CD4-positive, alpha-beta T cell (primary cell): Measurements from ENCODE around the gene DNMT3A. TPM values are rescaled to one million over a fixed set of nuclear protein-coding genes. Genes with fewer than 3 reads are reported as not detected.

ENCODE experiments used
- ATAC-seq: fragments of 200-7000 bp; cut with Tn5 transposase; one replicate; pipeline ENCODE4 v1.10.0; 2022; ENCODE audit warnings: mild to moderate bottlenecking; ENCODE audit not compliant: poor library complexity
- CTCF ChIA-PET: fragments of 350-600 bp; sonication (Branson Sonifier 250); formaldehyde crosslinking; loops from one replicate; lab custom pipeline; 2021; ENCODE audit warnings: antibody characterized with exemption, inconsistent platforms; lab: Charles Lee
- POLR2A ChIA-PET: fragments of 350-600 bp; sonication (Branson Sonifier 250); formaldehyde crosslinking; loops from one replicate; lab custom pipeline; 2021; ENCODE audit warnings: antibody characterized with exemption, inconsistent platforms; lab: Charles Lee
- DNase-seq, 14 experiments: peaks; one replicate each; pipeline ENCODE4 v3.0.0-alpha.2; 2013 to 2020; ENCODE audit warnings: mixed read lengths in 2 of 14
- H3K27ac ChIP-seq, 2 donors: one replicate each; pipeline versions ENCODE4 v1.5.1 to v1.7.0; 2013; ENCODE audit warnings: low read length in 2 of 2, low read depth in 1 of 2, mild to moderate bottlenecking in 1 of 2
- H3K27me3 ChIP-seq, 2 experiments: 1 replicate in 1 of 2; 2 replicates in 1 of 2; pipeline versions ENCODE4 v1.6.1 to v1.7.0; 2013; ENCODE audit warnings: low read length in 2 of 2, control low read depth in 1 of 2, mild to moderate bottlenecking in 1 of 2, moderate library complexity in 1 of 2; ENCODE audit not compliant: insufficient read depth in 2 of 2, control insufficient read depth in 1 of 2
- H3K36me3 ChIP-seq: one replicate; pipeline ENCODE4 v1.6.1; 2013; ENCODE audit warnings: low read length, control low read depth; ENCODE audit not compliant: insufficient read depth
- H3K4me1 ChIP-seq: one replicate; pipeline ENCODE4 v1.6.1; 2013; ENCODE audit warnings: low read length, control low read depth; ENCODE audit not compliant: insufficient read depth
- H3K4me3 ChIP-seq: one replicate; pipeline ENCODE4 v1.5.1; 2013; ENCODE audit warnings: mild to moderate bottlenecking, low read length, moderate library complexity
- H3K9me3 ChIP-seq, 2 experiments: 1 replicate in 1 of 2; 2 replicates in 1 of 2; pipeline versions ENCODE4 v1.6.1 to v1.7.0; 2013; ENCODE audit warnings: low read length in 2 of 2, mild to moderate bottlenecking in 2 of 2, control low read depth in 1 of 2, moderate library complexity in 1 of 2; ENCODE audit not compliant: control insufficient read depth in 1 of 2, insufficient read depth in 1 of 2
- H3K27ac Mint-ChIP-seq: one replicate; pipeline ENCODE4 v1.8.0; 2020; ENCODE audit warnings: mixed read lengths
- H3K27me3 Mint-ChIP-seq: one replicate; pipeline ENCODE4 v1.8.0; 2021; ENCODE audit warnings: mixed read lengths
- H3K36me3 Mint-ChIP-seq: one replicate; pipeline ENCODE4 v1.8.0; 2021; ENCODE audit warnings: low read depth, mixed read lengths
- H3K4me1 Mint-ChIP-seq: one replicate; pipeline ENCODE4 v1.8.0; 2021; ENCODE audit warnings: low read depth, mixed read lengths
- H3K4me3 Mint-ChIP-seq: one replicate; pipeline ENCODE4 v1.8.0; 2020; ENCODE audit warnings: mild to moderate bottlenecking, mixed read lengths
- H3K9me3 Mint-ChIP-seq: one replicate; pipeline ENCODE4 v1.8.0; 2020; ENCODE audit warnings: mixed read lengths
- intact Hi-C, 2 experiments: fragments of 100-400 bp; cut with DNase I in 1 of 2; cut with micrococcal nuclease in 1 of 2; formaldehyde crosslinking; loops; one replicate each; pipeline versions ENCODE4 v1.15.1 to v1.9.0; 2023 to 2025; cut with DNase I, micrococcal nuclease
- total RNA-seq, 174 experiments: library from RNA in 2 of 174; stranded (reverse) in 2 of 174; gene quantifications; one replicate each; pipeline ENCODE4 v1.2.3 and lab custom pipeline; 2021 to 2026
- TF ChIP-seq, protein P1 (sequence below): fragments of 200-600 bp; IDR thresholded peaks from one replicate; pipeline ENCODE4 v1.8.0; 2022; ENCODE audit warnings: antibody characterized with exemption, mild to moderate bottlenecking

Gene DNMT3A
- total RNA-seq, 2 experiments from 2014 or later: 57.1 to 62.1 TPM

DNA sequence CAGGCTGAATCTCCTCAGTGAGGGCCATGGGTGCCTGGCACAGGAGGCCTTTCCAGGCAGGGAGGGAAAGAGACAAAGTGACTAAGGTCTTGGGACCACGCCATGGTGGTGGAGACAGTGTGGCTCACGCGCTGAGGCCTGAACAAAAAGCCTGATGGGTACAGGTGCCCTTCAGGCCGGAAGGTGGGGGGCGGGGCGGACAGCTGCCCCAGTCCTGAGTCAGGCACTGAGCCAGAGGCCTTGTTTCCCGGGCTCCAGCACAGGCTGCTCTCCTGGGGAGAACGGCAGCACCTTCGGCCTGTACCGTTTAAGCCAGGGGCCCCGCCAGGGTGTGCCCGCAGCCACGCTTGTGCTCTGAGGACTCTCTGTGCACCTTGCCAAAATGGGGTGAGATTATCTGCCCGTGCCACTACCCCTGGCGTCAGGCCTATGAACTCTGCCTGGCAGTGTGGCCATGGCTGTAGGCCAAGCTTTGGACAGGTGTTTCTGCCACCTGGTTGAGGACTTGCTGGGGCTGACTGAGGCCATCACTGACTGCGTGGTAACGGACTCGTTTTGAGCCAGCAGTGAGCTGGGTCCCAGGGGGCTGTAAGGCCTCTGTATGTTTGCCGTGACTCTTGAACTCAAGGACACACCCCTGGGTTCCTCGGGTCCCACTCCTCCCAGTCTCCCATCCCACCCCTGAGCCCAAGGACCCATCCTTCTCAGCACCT lies 31.7 kb upstream of the DNMT3A start:
- ChIA-PET CTCF (interaction anchor here (1.4 to 1.5 kb wide), 2 partner anchors 11 kb away, joined by 4 to 6 read pairs; no protein-coding TSS in a partner anchor), POLR2A (interaction anchor here (3.5 kb wide), 1 partner anchor 11 kb away, joined by 15 read pairs; no protein-coding TSS in a partner anchor)
- Histone ChIP-seq H3K9me3 (no peaks in the 10 kb centered on the region), H3K27me3 (no peaks in the 10 kb centered on the region), H3K4me3 (no peak overlapping the region), H3K36me3 (no peaks in the 10 kb centered on the region), H3K4me1 (peaks cover 27% of the 10 kb centered on the region), H3K27ac (no peak overlapping the region)
- no peaks in the 10 kb centered on the region for H3K27me3 Mint-ChIP-seq
- H3K36me3 Mint-ChIP-seq: no peaks in the 10 kb centered on the region
- ATAC-seq (no peak), DNase-seq (peak in 1 of 14 experiments; percentile 13)
- no peaks in the 10 kb centered on the region for H3K9me3 Mint-ChIP-seq
- no peak overlapping the region for H3K4me3 Mint-ChIP-seq
- H3K4me1 Mint-ChIP-seq: peaks cover 21% of the 10 kb centered on the region
- intact Hi-C loops: loop anchor here in 1 of 2 experiments (10.0 kb wide), 1 partner anchor 209 kb away; the partner anchor contains the start of gene POMC
- H3K27ac Mint-ChIP-seq: no peak overlapping the region
- TF ChIP-seq, protein P1, sequence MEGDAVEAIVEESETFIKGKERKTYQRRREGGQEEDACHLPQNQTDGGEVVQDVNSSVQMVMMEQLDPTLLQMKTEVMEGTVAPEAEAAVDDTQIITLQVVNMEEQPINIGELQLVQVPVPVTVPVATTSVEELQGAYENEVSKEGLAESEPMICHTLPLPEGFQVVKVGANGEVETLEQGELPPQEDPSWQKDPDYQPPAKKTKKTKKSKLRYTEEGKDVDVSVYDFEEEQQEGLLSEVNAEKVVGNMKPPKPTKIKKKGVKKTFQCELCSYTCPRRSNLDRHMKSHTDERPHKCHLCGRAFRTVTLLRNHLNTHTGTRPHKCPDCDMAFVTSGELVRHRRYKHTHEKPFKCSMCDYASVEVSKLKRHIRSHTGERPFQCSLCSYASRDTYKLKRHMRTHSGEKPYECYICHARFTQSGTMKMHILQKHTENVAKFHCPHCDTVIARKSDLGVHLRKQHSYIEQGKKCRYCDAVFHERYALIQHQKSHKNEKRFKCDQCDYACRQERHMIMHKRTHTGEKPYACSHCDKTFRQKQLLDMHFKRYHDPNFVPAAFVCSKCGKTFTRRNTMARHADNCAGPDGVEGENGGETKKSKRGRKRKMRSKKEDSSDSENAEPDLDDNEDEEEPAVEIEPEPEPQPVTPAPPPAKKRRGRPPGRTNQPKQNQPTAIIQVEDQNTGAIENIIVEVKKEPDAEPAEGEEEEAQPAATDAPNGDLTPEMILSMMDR: no peak

DNA sequence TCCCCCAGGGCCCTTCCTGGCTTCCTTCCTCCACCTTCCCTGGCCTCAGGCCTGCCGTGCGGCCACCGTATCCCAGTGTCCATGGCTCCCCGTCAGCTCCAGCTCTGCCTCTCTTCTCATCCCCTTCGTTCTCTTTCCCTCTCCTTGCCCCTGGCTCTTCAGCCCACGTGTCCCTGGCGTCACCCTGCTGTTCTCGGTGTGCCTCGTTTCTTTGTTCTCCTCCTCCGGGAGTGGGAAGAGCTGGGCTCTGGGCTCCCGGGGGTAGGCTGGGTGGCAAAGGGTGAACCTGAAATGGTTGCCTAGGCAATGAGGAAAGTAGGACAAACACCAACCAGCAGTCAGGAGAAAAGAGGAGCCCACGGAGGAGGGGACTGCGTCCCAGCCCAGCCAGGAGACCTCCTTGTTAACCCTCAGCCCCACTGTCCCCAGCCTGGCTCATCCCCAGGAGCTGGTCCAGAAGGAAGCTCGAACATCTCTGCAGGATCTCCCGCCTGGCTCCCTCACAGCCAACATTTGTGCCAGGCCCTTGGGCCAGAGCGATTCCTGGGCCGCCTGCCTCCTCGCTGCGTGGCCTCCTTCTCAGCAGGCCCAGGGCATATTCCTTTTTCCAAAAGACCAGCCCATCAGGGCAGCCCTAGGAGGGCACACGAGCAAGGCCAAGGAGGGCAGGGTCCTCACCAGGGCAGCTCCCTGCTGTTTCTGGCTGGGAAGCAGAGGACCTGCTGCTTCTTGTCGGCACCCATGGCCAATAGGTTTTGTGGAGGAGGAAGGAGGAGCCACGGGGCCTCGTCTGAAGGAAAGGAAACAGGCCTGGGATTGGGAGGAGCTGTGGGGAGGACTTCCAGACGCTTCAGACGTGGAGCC lies 30.9 kb upstream of the DNMT3A start:
- Mint-ChIP-seq H3K4me1 (peaks cover 14% of the 10 kb centered on the region), H3K4me3 (no peak overlapping the region), H3K36me3 (no peaks in the 10 kb centered on the region), H3K27me3 (no peaks in the 10 kb centered on the region), H3K27ac (no peak overlapping the region), H3K9me3 (no peaks in the 10 kb centered on the region)
- ChIA-PET CTCF (interaction anchor here (1.5 kb wide), 1 partner anchor 11 kb away, joined by 6 read pairs; no protein-coding TSS in a partner anchor), POLR2A (interaction anchor here (3.5 kb wide), 1 partner anchor 10 kb away, joined by 15 read pairs; no protein-coding TSS in a partner anchor)
- intact Hi-C loops: loop anchor here in 1 of 2 experiments (10.0 kb wide), 1 partner anchor 208 kb away; the partner anchor contains the start of gene POMC
- DNase-seq (no peak), ATAC-seq (no peak)
- Histone ChIP-seq H3K36me3 (no peaks in the 10 kb centered on the region), H3K27me3 (no peaks in the 10 kb centered on the region), H3K9me3 (no peaks in the 10 kb centered on the region), H3K4me1 (peaks cover 19% of the 10 kb centered on the region), H3K4me3 (no peak overlapping the region), H3K27ac (no peak overlapping the region)
- TF ChIP-seq, protein P1: no peak
